Type B pancreatic cell (in vitro differentiated cells): ENCODE data around the gene CLEC18C. TPM values are rescaled to one million over a fixed set of nuclear protein-coding genes. Genes with fewer than 3 reads are reported as not detected.
"Not testable (repeated sequence)": the region's sequence is repeated elsewhere in the genome, so short reads cannot be mapped to it uniquely, and the experiment has no call there.

ENCODE experiments used
- DNase-seq: peaks from one replicate; pipeline ENCODE4 v3.0.0; 2021; ENCODE audit warnings: mixed read lengths; ENCODE audit not compliant: unreplicated experiment; ENCODE audit errors: extremely low spot score
- H3K27ac Mint-ChIP-seq: 2 replicates; pipeline ENCODE4 v1.8.0; 2021; ENCODE audit warnings: mild to moderate bottlenecking, mixed read lengths
- H3K27me3 Mint-ChIP-seq: 2 replicates; pipeline ENCODE4 v1.8.0; 2021; ENCODE audit warnings: mixed read lengths
- H3K36me3 Mint-ChIP-seq: 2 replicates; pipeline ENCODE4 v1.8.0; 2021; ENCODE audit warnings: mixed read lengths
- H3K4me1 Mint-ChIP-seq: one replicate; pipeline ENCODE4 v1.8.0; 2021; ENCODE audit warnings: mixed read lengths; ENCODE audit not compliant: unreplicated experiment
- H3K4me3 Mint-ChIP-seq: 2 replicates; pipeline ENCODE4 v1.8.0; 2021; ENCODE audit warnings: mild to moderate bottlenecking, mixed read lengths
- H3K9me3 Mint-ChIP-seq: 2 replicates; pipeline ENCODE4 v1.8.0; 2021; ENCODE audit warnings: mixed read lengths
- total RNA-seq: library from RNA; stranded (reverse); gene quantifications from 2 replicates; pipeline ENCODE4 v1.2.1, GENCODE V29; 2021; ENCODE audit warnings: low replicate concordance

The CLEC18C gene
- total RNA-seq, 1 donor from 2014 or later, result 1.1 TPM

DNA sequence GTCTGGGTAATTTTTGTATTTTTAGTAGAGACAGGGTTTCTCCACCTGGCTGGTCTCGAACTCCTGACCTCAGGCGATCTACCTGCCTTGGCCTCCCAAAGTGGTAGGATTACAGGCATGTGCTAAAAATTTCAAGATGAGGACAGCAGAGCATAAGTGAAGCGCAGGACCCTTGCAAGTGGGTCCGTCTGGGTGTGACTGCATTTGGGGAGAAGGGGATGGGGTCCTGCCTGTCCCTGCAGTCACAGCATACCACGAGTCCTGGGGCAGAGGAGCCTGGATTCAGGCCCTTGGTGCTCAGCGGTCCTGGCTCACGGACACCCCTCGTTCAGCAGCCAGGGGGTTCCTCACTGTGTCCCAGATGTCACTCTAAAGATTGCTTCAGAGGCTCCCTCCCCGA, 24.6 kb downstream of the CLEC18C start:
- not testable (repeated sequence) for H3K36me3 Mint-ChIP-seq, DNase-seq, H3K27me3 Mint-ChIP-seq, H3K4me1 Mint-ChIP-seq, H3K4me3 Mint-ChIP-seq, H3K9me3 Mint-ChIP-seq, H3K27ac Mint-ChIP-seq

DNA sequence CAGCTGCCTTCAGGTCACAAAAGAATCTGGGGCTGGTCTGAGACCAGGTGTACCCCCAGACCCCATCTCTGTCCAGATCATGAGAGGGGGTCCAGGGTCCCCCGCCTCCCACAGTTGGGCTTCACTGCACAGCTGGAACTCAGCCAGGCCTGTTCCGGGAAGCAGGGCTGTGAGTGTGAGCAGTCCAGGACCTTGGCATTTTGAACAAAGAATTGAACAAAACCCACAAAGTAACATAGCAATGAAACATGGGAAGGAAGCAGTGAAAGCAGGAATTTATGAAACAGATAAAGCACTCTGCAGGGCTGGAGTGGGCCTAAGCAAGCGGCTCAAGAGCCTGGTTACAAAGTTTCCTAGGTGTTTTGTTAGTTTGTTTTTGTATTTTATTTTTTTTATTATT, 25.1 kb downstream of the CLEC18C start:
- not testable (repeated sequence) for H3K36me3 Mint-ChIP-seq, DNase-seq, H3K4me3 Mint-ChIP-seq, H3K4me1 Mint-ChIP-seq, H3K27ac Mint-ChIP-seq, H3K9me3 Mint-ChIP-seq, H3K27me3 Mint-ChIP-seq

DNA sequence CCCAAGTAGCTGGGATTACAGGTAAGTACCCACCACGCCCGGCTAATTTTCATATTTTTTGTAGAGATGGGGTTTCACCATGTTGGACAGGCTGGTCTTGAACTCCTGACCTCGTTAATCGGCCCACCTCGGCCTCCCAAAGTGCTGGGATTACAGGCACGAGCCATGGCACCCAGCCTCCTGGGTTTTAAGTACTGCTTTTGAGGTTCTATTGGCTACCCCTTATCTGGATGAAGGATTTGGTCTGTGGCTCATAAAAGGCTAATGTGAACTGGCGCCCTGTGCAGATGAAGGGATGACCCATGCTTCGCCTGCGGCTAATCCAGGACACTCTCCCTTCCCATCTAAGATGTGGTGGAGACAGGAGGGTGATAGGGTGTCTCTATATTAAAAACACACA, 25.6 kb downstream of the CLEC18C start:
- H3K9me3 Mint-ChIP-seq, H3K27me3 Mint-ChIP-seq, H3K4me1 Mint-ChIP-seq, H3K36me3 Mint-ChIP-seq, H3K4me3 Mint-ChIP-seq, DNase-seq, H3K27ac Mint-ChIP-seq: not testable (repeated sequence)

GRCh38 chr16:70200063-70200462, 26.5 kb downstream of the CLEC18C start:
- H3K4me1 Mint-ChIP-seq, H3K4me3 Mint-ChIP-seq, H3K36me3 Mint-ChIP-seq, H3K27ac Mint-ChIP-seq, H3K27me3 Mint-ChIP-seq, H3K9me3 Mint-ChIP-seq, DNase-seq: not testable (repeated sequence)

DNA sequence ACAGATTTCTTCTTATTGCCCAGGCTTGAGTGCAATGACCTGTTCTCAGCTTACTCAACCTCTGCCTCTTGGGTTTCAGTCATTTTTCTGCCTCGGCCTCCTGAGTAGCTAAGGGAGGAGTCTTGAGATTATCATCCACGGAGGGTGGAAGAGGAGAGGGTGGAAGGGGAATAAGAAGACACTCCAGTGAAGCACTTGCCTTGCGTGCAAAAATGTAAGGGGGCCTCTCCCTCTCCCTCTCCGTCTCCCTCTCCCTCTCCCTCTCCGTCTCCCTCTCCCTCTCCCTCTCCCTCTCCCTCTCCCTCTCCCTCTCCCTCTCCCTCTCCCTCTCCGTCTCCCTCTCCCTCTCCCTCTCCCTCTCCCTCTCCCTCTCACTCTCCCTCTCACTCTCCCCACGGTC, 29.9 kb downstream of the CLEC18C start:
- DNase-seq, H3K27me3 Mint-ChIP-seq, H3K4me1 Mint-ChIP-seq, H3K27ac Mint-ChIP-seq, H3K9me3 Mint-ChIP-seq, H3K4me3 Mint-ChIP-seq: not testable (repeated sequence)
- H3K36me3 Mint-ChIP-seq, result peaks cover 11% of the 10 kb centered on the region

DNA sequence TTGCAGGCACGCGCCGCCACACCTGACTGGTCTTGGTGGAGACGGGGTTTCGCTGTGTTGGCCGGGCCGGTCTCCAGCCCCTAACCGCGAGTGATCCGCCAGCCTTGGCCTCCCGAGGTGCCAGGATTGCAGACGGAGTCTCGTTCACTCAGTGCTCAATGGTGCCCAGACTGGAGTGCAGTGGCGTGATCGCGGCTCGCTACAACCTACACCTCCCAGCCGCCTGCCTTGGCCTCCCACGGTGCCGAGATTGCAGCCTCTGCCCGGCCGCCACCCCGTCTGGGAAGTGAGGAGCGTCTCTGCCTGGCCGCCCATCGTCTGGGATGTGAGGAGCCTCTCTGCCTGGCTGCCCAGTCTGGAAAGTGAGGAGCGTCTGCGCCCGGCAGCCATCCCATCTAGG, 30.4 kb downstream of the CLEC18C start:
- H3K4me1 Mint-ChIP-seq, DNase-seq, H3K27me3 Mint-ChIP-seq, H3K4me3 Mint-ChIP-seq, H3K27ac Mint-ChIP-seq, H3K9me3 Mint-ChIP-seq: not testable (repeated sequence)
- peaks cover 11% of the 10 kb centered on the region for H3K36me3 Mint-ChIP-seq

GRCh38 chr16:70204668-70205405, 31.2 kb downstream of the CLEC18C start:
- peaks cover 15% of the 10 kb centered on the region for H3K36me3 Mint-ChIP-seq
- not testable (repeated sequence) for H3K4me3 Mint-ChIP-seq, H3K9me3 Mint-ChIP-seq, H3K27ac Mint-ChIP-seq, H3K27me3 Mint-ChIP-seq, DNase-seq, H3K4me1 Mint-ChIP-seq

DNA sequence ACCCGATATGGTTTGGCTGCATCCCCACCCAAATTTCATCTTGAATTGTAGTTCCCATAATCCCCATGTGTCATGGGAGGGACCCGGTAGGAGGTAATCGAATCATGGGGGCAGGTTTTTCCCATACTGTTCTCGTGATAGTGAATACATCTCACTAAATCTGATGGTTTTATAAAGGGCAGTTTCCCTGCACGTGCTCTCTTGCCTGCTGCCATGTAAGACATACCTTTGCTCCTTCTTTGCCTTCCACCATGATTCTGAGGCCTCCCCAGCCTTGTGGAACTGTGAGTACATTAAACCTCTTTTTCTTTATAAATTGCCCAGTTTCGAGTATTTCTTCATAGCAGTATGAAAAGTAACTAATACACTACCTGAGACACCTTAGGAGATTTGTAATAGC, 32.8 kb downstream of the CLEC18C start:
- H3K4me1 Mint-ChIP-seq, H3K4me3 Mint-ChIP-seq, H3K27me3 Mint-ChIP-seq, DNase-seq, H3K27ac Mint-ChIP-seq, H3K9me3 Mint-ChIP-seq: not testable (repeated sequence)
- H3K36me3 Mint-ChIP-seq, result peaks cover 16% of the 10 kb centered on the region

GRCh38 chr16:70218586-70218985, 45.0 kb downstream of the CLEC18C start:
- H3K9me3 Mint-ChIP-seq, H3K27ac Mint-ChIP-seq, H3K27me3 Mint-ChIP-seq, H3K4me1 Mint-ChIP-seq, DNase-seq, H3K4me3 Mint-ChIP-seq, H3K36me3 Mint-ChIP-seq: not testable (repeated sequence)

- H3K9me3 Mint-ChIP-seq, H3K27ac Mint-ChIP-seq, DNase-seq, H3K4me1 Mint-ChIP-seq, H3K4me3 Mint-ChIP-seq, H3K27me3 Mint-ChIP-seq, H3K36me3 Mint-ChIP-seq: not testable (repeated sequence)
These were observed 49.0 kb downstream of the CLEC18C start for GRCh38 chr16:70222574-70222973.

- not testable (repeated sequence) for H3K36me3 Mint-ChIP-seq, H3K27me3 Mint-ChIP-seq, H3K4me1 Mint-ChIP-seq, H3K27ac Mint-ChIP-seq, DNase-seq, H3K9me3 Mint-ChIP-seq, H3K4me3 Mint-ChIP-seq
These were observed 49.6 kb downstream of the CLEC18C start for GRCh38 chr16:70223216-70223615.

GRCh38 chr16:70223971-70224513, 50.5 kb downstream of the CLEC18C start:
- H3K36me3 Mint-ChIP-seq, H3K4me1 Mint-ChIP-seq, H3K9me3 Mint-ChIP-seq, DNase-seq, H3K4me3 Mint-ChIP-seq, H3K27me3 Mint-ChIP-seq: not testable (repeated sequence)
- H3K27ac Mint-ChIP-seq, result peak overlapping the region; percentile 1

DNA sequence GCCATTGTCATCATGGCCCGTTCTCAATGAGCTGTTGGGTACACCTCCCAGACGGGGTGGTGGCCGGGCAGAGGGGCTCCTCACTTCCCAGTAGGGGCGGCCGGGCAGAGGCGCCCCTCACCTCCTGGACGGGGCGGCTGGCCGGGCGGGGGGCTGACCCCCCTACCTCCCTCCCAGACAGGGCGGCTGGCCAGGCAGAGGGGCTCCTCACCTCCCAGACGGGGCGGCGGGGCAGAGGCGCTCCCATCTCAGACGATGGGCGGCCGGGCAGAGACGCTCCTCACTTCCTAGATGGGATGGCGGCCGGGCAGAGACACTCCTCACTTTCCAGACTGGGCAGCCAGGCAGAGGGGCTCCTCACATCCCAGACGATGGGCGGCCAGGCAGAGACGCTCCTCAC, 51.1 kb downstream of the CLEC18C start:
- not testable (repeated sequence) for DNase-seq, H3K9me3 Mint-ChIP-seq, H3K27me3 Mint-ChIP-seq, H3K4me1 Mint-ChIP-seq, H3K36me3 Mint-ChIP-seq, H3K4me3 Mint-ChIP-seq, H3K27ac Mint-ChIP-seq

GRCh38 chr16:70225430-70225829, 51.8 kb downstream of the CLEC18C start:
- not testable (repeated sequence) for H3K9me3 Mint-ChIP-seq, H3K27me3 Mint-ChIP-seq, DNase-seq, H3K4me1 Mint-ChIP-seq, H3K4me3 Mint-ChIP-seq, H3K36me3 Mint-ChIP-seq, H3K27ac Mint-ChIP-seq

- H3K4me3 Mint-ChIP-seq, H3K27me3 Mint-ChIP-seq, H3K9me3 Mint-ChIP-seq, H3K4me1 Mint-ChIP-seq, H3K36me3 Mint-ChIP-seq, DNase-seq, H3K27ac Mint-ChIP-seq: not testable (repeated sequence)
These were observed 52.4 kb downstream of the CLEC18C start for GRCh38 chr16:70226024-70226423.
